ENCODE data around the gene SH3BP4.
A peak's percentile ranks its signal among the peaks of the same experiment; 100 is the strongest.

The SH3BP4 gene

GRCh38 chr2:234974501-234975385, 22.9 kb downstream of the SH3BP4 start:
- DNase-seq (ENCODE audit: extremely low read depth, low read depth) = peak; percentile 58
- TF ChIP-seq, protein P1, sequence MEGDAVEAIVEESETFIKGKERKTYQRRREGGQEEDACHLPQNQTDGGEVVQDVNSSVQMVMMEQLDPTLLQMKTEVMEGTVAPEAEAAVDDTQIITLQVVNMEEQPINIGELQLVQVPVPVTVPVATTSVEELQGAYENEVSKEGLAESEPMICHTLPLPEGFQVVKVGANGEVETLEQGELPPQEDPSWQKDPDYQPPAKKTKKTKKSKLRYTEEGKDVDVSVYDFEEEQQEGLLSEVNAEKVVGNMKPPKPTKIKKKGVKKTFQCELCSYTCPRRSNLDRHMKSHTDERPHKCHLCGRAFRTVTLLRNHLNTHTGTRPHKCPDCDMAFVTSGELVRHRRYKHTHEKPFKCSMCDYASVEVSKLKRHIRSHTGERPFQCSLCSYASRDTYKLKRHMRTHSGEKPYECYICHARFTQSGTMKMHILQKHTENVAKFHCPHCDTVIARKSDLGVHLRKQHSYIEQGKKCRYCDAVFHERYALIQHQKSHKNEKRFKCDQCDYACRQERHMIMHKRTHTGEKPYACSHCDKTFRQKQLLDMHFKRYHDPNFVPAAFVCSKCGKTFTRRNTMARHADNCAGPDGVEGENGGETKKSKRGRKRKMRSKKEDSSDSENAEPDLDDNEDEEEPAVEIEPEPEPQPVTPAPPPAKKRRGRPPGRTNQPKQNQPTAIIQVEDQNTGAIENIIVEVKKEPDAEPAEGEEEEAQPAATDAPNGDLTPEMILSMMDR (IDR thresholded peaks at IDR 0.05; ENCODE audit: low read depth, low read length) = no peak

GRCh38 chr2:234975611-234976010, 23.8 kb downstream of the SH3BP4 start:
- no peak for DNase-seq (ENCODE audit: extremely low read depth, low read depth)
- TF ChIP-seq, protein P1 (IDR thresholded peaks at IDR 0.05; ENCODE audit: low read depth, low read length) = no peak

- TF ChIP-seq, protein P1 (IDR thresholded peaks at IDR 0.05; ENCODE audit: low read depth, low read length) = no peak
- DNase-seq (ENCODE audit: extremely low read depth, low read depth) = no peak
These were observed 24.8 kb downstream of the SH3BP4 start for GRCh38 chr2:234976479-234977227.

DNA sequence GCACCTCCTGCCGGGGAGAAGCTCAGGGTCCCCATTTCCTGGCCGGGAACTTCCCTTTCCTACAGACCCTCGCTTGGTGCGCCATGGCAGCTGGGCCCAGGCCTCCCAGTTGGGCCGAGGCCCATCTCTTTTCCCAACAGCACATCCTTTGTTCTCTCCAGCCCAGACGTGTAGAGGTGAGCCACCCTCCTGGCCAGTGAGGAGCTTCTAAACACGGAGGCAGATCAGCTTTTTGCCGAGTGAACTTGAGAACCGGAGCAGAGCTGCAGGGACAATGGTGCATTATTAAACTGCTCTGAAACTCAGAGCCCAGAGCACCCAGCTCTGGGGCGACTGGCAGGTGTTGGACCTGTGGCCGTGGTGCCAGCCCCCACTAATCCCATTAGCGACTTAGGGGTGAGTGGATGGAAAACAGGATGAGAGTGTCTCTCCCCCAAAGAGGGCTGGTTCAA, 25.4 kb downstream of the SH3BP4 start:
- TF ChIP-seq, protein P1 (IDR thresholded peaks at IDR 0.05; ENCODE audit: low read depth, low read length) = no peak
- no peak for DNase-seq (ENCODE audit: extremely low read depth, low read depth)

GRCh38 chr2:234978466-234979203, 26.8 kb downstream of the SH3BP4 start:
- no peak for DNase-seq (ENCODE audit: extremely low read depth, low read depth)
- TF ChIP-seq, protein P1 (IDR thresholded peaks at IDR 0.05; ENCODE audit: low read depth, low read length) = no peak

DNA sequence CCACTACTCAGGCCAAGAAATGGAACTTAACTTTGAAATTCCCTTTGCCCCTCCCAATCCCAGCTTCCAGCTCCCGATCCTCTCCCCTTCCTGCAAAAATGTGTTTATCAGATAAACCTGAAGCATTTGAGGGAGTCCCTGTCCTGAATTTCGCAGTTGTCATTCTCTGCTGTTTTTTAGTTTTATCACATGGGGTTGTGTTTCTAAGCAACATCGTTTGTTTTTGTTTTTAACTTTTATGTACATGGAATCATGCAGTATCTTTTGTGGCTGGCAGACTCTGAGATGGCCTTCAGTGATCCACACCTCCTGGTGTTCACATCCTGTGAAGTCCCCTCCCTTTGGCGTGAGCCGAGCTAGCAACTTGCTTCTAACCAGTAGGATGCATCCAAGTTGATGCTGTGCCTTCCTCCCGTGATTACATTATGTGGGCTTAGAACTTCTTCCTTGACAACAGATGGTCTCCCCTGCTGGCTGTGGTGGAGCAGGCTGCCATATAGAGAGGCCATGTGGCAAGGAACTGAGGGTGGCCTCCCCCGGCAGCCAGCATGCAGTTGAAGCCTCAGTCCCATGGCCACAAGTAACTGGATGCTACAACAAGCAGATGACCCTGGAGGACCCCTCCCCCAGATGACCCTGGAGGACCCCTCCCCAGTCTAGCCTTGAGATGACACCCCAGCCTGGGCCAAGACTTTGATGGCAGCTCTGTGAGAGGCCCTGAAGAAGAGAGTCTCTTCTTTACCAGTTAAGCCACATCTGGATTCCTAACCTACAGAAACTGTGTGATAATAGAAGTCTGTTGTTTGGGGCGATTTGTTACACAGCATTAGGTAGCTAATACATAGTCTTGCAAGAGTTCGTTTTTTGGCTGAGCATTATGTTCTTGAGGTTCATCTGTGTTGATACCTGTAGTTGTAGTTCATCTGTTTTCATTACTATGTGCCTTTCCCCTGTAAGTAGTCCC, 27.7 kb downstream of the SH3BP4 start:
- TF ChIP-seq, protein P1 (IDR thresholded peaks at IDR 0.05; ENCODE audit: low read depth, low read length) = no peak

More for the DNA sequence above, 27.7 kb downstream of the SH3BP4 start:
- no peak for DNase-seq (ENCODE audit: extremely low read depth, low read depth)
